ENCODE measurements around the gene CTNNB1.

Gene CTNNB1

DNA sequence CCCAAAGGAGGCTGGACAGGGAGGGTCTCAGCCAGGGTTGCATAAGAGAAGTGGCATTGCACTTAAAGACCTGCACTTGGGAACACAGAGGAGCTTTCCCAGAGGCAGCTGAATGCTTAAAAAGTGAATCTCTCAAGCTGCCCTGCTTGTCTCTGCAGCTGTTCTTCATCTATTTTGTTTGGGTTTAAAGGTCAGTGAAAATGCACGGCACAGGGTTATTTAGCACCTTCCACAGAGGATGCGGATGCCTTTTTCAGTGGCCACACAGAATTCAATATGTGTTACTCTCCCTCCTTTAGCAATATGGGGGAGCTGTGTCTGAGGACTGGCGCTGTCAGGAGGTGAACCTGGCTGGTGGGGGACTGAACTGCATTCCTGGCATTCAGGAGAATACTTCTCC lies 22.7 kb upstream of the CTNNB1 start:
- no peak for DNase-seq (ENCODE audit: low read depth)
- TF ChIP-seq CTCF (IDR thresholded peaks at IDR 0.05; ENCODE audit: low read depth, low read length, missing control alignments) = no peak
- in situ Hi-C loops (cut with HindIII; ENCODE audit: low sequenced_read_pairs) = no loop called here
- H3K4me3 ChIP-seq (ENCODE audit: low read depth, low read length) = no peak overlapping the region

DNA sequence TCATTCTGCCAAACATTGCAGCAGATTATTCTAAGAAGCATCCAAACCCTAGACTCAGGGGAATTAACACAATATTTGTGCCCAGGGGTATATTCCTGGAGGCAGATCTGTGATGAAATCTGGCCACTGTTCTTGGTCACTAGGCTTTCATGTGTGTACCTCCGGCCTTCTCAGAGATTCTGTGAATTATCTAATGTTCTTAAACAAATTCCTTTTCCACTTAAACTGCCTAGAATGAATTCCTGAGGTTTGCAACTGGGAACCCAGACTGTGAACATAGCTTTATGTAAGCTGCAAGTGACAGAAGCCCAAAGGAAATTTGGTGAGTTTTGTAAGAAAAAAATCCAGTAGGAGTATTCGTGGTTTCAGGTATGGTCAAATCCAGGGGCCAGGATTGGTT lies 20.7 kb upstream of the CTNNB1 start:
- no peak for TF ChIP-seq CTCF (IDR thresholded peaks at IDR 0.05; ENCODE audit: low read depth, low read length, missing control alignments)
- DNase-seq (ENCODE audit: low read depth) = peak; percentile 47
- no peak overlapping the region for H3K4me3 ChIP-seq (ENCODE audit: low read depth, low read length)
- in situ Hi-C loops (cut with HindIII; ENCODE audit: low sequenced_read_pairs) = no loop called here

DNA sequence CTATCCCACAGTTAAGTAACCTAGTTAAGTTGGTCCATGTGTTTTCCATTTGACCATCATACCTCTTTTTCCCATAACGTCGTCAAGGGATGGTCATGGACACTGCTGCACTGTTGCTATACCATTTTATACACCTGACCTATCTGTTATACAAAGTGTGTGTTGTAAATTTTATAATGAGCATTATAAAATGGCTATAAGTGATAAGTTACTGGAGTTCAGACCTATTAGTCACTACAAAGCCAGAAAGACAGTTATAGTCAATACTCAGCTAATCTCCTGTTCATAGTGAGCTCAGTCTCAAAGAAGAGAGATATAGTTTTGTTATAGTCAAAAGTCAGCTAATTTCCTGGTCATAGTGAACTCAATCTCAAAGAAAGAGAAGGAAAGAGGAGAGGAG lies 18.9 kb upstream of the CTNNB1 start:
- in situ Hi-C loops (cut with HindIII; ENCODE audit: low sequenced_read_pairs) = no loop called here
- DNase-seq (ENCODE audit: low read depth) = no peak
- TF ChIP-seq CTCF (IDR thresholded peaks at IDR 0.05; ENCODE audit: low read depth, low read length, missing control alignments) = no peak
- H3K4me3 ChIP-seq (ENCODE audit: low read depth, low read length) = no peak overlapping the region

GRCh38 chr3:41182504-41183059 lies 16.7 kb upstream of the CTNNB1 start:
- H3K4me3 ChIP-seq (ENCODE audit: low read depth, low read length) = no peak overlapping the region
- in situ Hi-C loops (cut with HindIII; ENCODE audit: low sequenced_read_pairs) = no loop called here
- TF ChIP-seq CTCF (IDR thresholded peaks at IDR 0.05; ENCODE audit: low read depth, low read length, missing control alignments) = no peak
- DNase-seq (ENCODE audit: low read depth) = no peak

DNA sequence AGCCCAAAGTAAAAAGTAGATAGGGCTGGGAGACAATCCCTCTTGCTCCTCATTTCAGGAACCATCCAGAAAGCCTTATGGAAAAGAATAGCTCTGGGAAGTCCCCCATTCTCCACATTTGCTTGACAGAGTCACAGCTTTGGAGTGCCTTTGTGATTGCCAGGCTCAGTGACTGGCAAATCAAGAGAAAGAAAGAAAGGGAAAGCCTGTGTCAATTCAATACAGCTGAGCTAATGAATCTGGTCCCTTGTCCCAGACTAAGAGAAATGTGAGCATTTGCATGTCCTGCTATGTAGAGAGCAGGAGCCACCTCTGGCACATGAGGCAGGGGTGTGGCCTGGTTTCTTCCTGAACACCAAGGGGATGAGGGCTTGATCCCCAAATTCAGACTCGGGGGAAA lies 14.9 kb upstream of the CTNNB1 start:
- no peak for TF ChIP-seq CTCF (IDR thresholded peaks at IDR 0.05; ENCODE audit: low read depth, low read length, missing control alignments)
- H3K4me3 ChIP-seq (ENCODE audit: low read depth, low read length) = no peak overlapping the region
- DNase-seq (ENCODE audit: low read depth) = no peak
- in situ Hi-C loops (cut with HindIII; ENCODE audit: low sequenced_read_pairs) = no loop called here

- H3K4me3 ChIP-seq (ENCODE audit: low read depth, low read length) = no peak overlapping the region
- no peak for TF ChIP-seq CTCF (IDR thresholded peaks at IDR 0.05; ENCODE audit: low read depth, low read length, missing control alignments)
- DNase-seq (ENCODE audit: low read depth) = no peak
- in situ Hi-C loops (cut with HindIII; ENCODE audit: low sequenced_read_pairs) = no loop called here
Observed at GRCh38 chr3:41186297-41186696, 13.0 kb upstream of the CTNNB1 start.

DNA sequence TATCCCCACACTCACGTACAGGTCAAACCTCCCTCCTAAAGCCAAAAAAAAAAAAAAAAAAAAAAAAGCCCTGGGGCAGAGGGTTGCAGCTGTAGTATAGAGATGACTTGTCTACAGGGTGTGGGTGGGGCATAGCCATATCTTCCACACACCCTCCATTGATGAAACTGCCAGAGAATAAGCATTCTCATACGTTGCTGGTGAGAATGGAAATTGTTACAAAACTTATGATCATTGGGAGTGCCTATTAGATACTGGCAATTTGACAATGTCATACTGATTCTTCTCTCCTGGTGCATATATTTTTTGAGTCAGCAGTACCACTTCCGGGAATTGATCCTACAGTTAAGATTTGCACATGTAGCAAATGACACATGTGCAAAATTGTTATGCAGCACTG lies 11.0 kb upstream of the CTNNB1 start:
- in situ Hi-C loops (cut with HindIII; ENCODE audit: low sequenced_read_pairs) = no loop called here
- DNase-seq (ENCODE audit: low read depth) = no peak
- no peak overlapping the region for H3K4me3 ChIP-seq (ENCODE audit: low read depth, low read length)
- TF ChIP-seq CTCF (IDR thresholded peaks at IDR 0.05; ENCODE audit: low read depth, low read length, missing control alignments) = no peak
